Keratinocyte (primary cell): ENCODE results near the gene NUAK1. TPM values are rescaled to one million over a fixed set of nuclear protein-coding genes. Genes with fewer than 3 reads are reported as not detected.

ENCODE experiments used
- DNase-seq: peaks from one replicate; pipeline ENCODE4 v3.0.0-alpha.2; 2011; ENCODE audit warnings: low read depth, missing footprints, low spot score
- FAIRE-seq: peaks from 2 replicates; lab custom pipeline; 2011; peaks lifted over from hg19 to GRCh38; lab: Jason Lieb, UNC
- H2AFZ ChIP-seq: 2 replicates; pipeline ENCODE4 v1.6.0; 2012; ENCODE audit warnings: low read length, control low read depth, inconsistent platforms; ENCODE audit not compliant: control insufficient read depth
- H3K27ac ChIP-seq: 2 replicates; pipeline ENCODE4 v1.5.1; 2011; ENCODE audit warnings: low read length; ENCODE audit not compliant: control insufficient read depth, insufficient read depth
- H3K27me3 ChIP-seq: 3 replicates; pipeline ENCODE4 v1.6.0; 2011; ENCODE audit warnings: low read length; ENCODE audit not compliant: control insufficient read depth, insufficient read depth; ENCODE audit errors: extremely low read depth
- H3K36me3 ChIP-seq, 2 experiments: 2 replicates in 1 of 2; 3 replicates in 1 of 2; pipeline ENCODE4 v1.5.1; 2011; ENCODE audit warnings: low read length in 2 of 2, mild to moderate bottlenecking in 1 of 2; ENCODE audit not compliant: control insufficient read depth in 2 of 2, insufficient read depth in 2 of 2; ENCODE audit errors: extremely low read depth in 1 of 2
- H3K4me1 ChIP-seq: 3 replicates; pipeline ENCODE4 v1.5.1; 2011; ENCODE audit warnings: low read length; ENCODE audit not compliant: control insufficient read depth, insufficient read depth; ENCODE audit errors: extremely low read depth
- H3K4me2 ChIP-seq: 3 replicates; pipeline ENCODE4 v1.6.0; 2011; ENCODE audit warnings: low read depth, low read length; ENCODE audit not compliant: control insufficient read depth, insufficient read depth; ENCODE audit errors: extremely low read depth
- H3K4me3 ChIP-seq, 3 experiments: fragments of 200-600 bp in 1 of 3; sonication (generic) in 1 of 3; 2 replicates in 2 of 3; 3 replicates in 1 of 3; pipeline ENCODE4 v1.5.1; 2011 to 2016; ENCODE audit warnings: low read length in 3 of 3, mild to moderate bottlenecking in 3 of 3, control low read depth in 2 of 3, inconsistent platforms in 1 of 3, low read depth in 1 of 3, mixed read lengths in 1 of 3, mixed run types in 1 of 3, moderate library complexity in 1 of 3; ENCODE audit not compliant: control insufficient read depth in 2 of 3, insufficient read depth in 2 of 3; ENCODE audit errors: extremely low read depth in 1 of 3
- H3K79me2 ChIP-seq: 2 replicates; pipeline ENCODE4 v1.6.0; 2012; ENCODE audit warnings: low read length; ENCODE audit not compliant: control insufficient read depth, insufficient read depth
- H3K9ac ChIP-seq: 3 replicates; pipeline ENCODE4 v1.6.0; 2011; ENCODE audit warnings: low read length; ENCODE audit not compliant: control insufficient read depth, insufficient read depth; ENCODE audit errors: extremely low read depth
- H3K9me1 ChIP-seq: 3 replicates; pipeline ENCODE4 v1.6.0; 2011; ENCODE audit warnings: low read length; ENCODE audit not compliant: control insufficient read depth, insufficient read depth; ENCODE audit errors: extremely low read depth
- H3K9me3 ChIP-seq: 2 replicates; pipeline ENCODE4 v1.5.1; 2012; ENCODE audit warnings: low read depth, low read length; ENCODE audit not compliant: control insufficient read depth
- H4K20me1 ChIP-seq: 3 replicates; pipeline ENCODE4 v1.6.0; 2011; ENCODE audit warnings: low read length; ENCODE audit not compliant: control insufficient read depth, insufficient read depth; ENCODE audit errors: extremely low read depth
- CTCF ChIP-seq, 3 experiments: IDR thresholded peaks in 1 of 3; conservative IDR thresholded peaks in 1 of 3; optimal IDR thresholded peaks in 1 of 3; 2 replicates in 2 of 3; 3 replicates in 1 of 3; pipeline versions ENCODE3 to v1.5.1; 2011; ENCODE audit warnings: low read length in 3 of 3, mild to moderate bottlenecking in 3 of 3, moderate library complexity in 2 of 3, control low read depth in 1 of 3, inconsistent platforms in 1 of 3; ENCODE audit not compliant: insufficient read depth in 2 of 3; ENCODE audit errors: extremely low read depth in 1 of 3
- EZH2 ChIP-seq: IDR thresholded peaks from one replicate; pipeline ENCODE4 v1.6.1; 2012; ENCODE audit warnings: inconsistent platforms, mild to moderate bottlenecking, low read length, moderate library complexity
- dilution Hi-C: fragments of 300-500 bp; cut with MboI; formaldehyde crosslinking; loops from one replicate; pipeline ENCODE4 v1.7.0; 2020; ENCODE audit warnings: low sequenced_read_pairs; ENCODE audit not compliant: extremely low pct_ligation_motif_present
- polyA plus RNA-seq, 5 experiments: library from polyadenylated mRNA; depleted of rRNA in 3 of 5; stranded (reverse) in 3 of 5; stranded (forward) in 1 of 5; unstranded in 1 of 5; fragments of >200 nt; gene quantifications; 1 replicate in 1 of 5; 2 replicates in 3 of 5; 3 replicates in 1 of 5; pipeline versions ENCODE4 v1.2.1 to v1.2.3, GENCODE V29; 2011 to 2012; ENCODE audit warnings: missing spikeins in 2 of 5, low read depth in 1 of 5, low replicate concordance in 1 of 5

Gene NUAK1
- polyA plus RNA-seq, 1 donor (not counting 4 experiments of a cell fraction or from before 2014, with no cell fraction given), result 12.3 TPM

- H2AFZ ChIP-seq, result no peak overlapping the region
- H3K4me3 ChIP-seq, result peak overlapping the region in 2 of 3 experiments; percentile 35 to 37
Observed at GRCh38 chr12:106112145-106112821, 26.5 kb downstream of the NUAK1 start.

GRCh38 chr12:106110626-106111300 is 28.0 kb downstream of the NUAK1 start:
- peaks cover 88% of the 10 kb centered on the region for H3K4me1 ChIP-seq
- H3K9me1 ChIP-seq, result no peaks in the 10 kb centered on the region
- no peak for DNase-seq
- no peak overlapping the region for H3K27ac ChIP-seq
- peak overlapping the region; percentile 25 for H3K4me2 ChIP-seq
- H3K9ac ChIP-seq, result no peak overlapping the region
- H3K36me3 ChIP-seq, result no peaks in the 10 kb centered on the region
- TF ChIP-seq CTCF (optimal IDR thresholded peaks at IDR 0.05 in 1 of 3, IDR thresholded peaks at IDR 0.05 in 1 of 3, conservative IDR thresholded peaks at IDR 0.05 in 1 of 3; ENCODE audit: extremely low read depth in 1 of 3, insufficient read depth in 2 of 3, low read length in 3 of 3) (no peak), EZH2 (no peak)
- H3K27me3 ChIP-seq, result no peaks in the 10 kb centered on the region
- no peaks in the 10 kb centered on the region for H4K20me1 ChIP-seq
- H3K4me3 ChIP-seq, result no peak overlapping the region
- FAIRE-seq, result no peak
- dilution Hi-C loops, result no loop called here
- H3K9me3 ChIP-seq, result no peaks in the 10 kb centered on the region
- H2AFZ ChIP-seq, result no peak overlapping the region
- H3K79me2 ChIP-seq, result peaks cover 49% of the 10 kb centered on the region

More at GRCh38 chr12:106112145-106112821, 26.5 kb downstream of the NUAK1 start:
- DNase-seq (no peak), FAIRE-seq (peak; percentile 79)
- Histone ChIP-seq H3K27me3 (no peaks in the 10 kb centered on the region), H3K9me3 (no peaks in the 10 kb centered on the region), H3K9ac (peak overlapping the region; percentile 68), H4K20me1 (no peaks in the 10 kb centered on the region), H3K27ac (peak overlapping the region; percentile 94), H3K4me2 (peak overlapping the region; percentile 63), H3K9me1 (no peaks in the 10 kb centered on the region), H3K36me3 (no peaks in the 10 kb centered on the region), H3K79me2 (peaks cover 64% of the 10 kb centered on the region), H3K4me1 (peaks cover 78% of the 10 kb centered on the region)
- dilution Hi-C loops, result no loop called here
- no peak for TF ChIP-seq EZH2
- no peak for TF ChIP-seq CTCF (optimal IDR thresholded peaks at IDR 0.05 in 1 of 3, IDR thresholded peaks at IDR 0.05 in 1 of 3, conservative IDR thresholded peaks at IDR 0.05 in 1 of 3; ENCODE audit: extremely low read depth in 1 of 3, insufficient read depth in 2 of 3, low read length in 3 of 3)
